Sigmoid colon (tissue), 4 donors: ENCODE data around the gene SOX14.

Experiments used
- CTCF ChIP-seq, 4 experiments: fragments of 450-650 bp in 3 of 4; fragments of 200-600 bp in 1 of 4; IDR thresholded peaks; one replicate each; pipeline ENCODE4 v1.5.1; 2016 to 2019; ENCODE audit warnings: antibody characterized with exemption in 4 of 4, mild to moderate bottlenecking in 3 of 4, moderate library complexity in 2 of 4
- EP300 ChIP-seq, 4 donors: sonication (generic); formaldehyde crosslinking; IDR thresholded peaks; one replicate each; pipeline ENCODE4 v1.6.1; 2017; ENCODE audit warnings: antibody characterized with exemption in 4 of 4
- POLR2A ChIP-seq, 2 donors: fragments of 450-650 bp; IDR thresholded peaks; one replicate each; pipeline ENCODE4 v1.6.1; 2016; ENCODE audit warnings: antibody characterized with exemption in 2 of 2, mild to moderate bottlenecking in 2 of 2, moderate library complexity in 2 of 2
- POLR2AphosphoS5 ChIP-seq, 4 donors: sonication (generic); formaldehyde crosslinking; IDR thresholded peaks; one replicate each; pipeline ENCODE4 v1.6.1; 2017; ENCODE audit warnings: antibody characterized with exemption in 4 of 4

- TF ChIP-seq CTCF (IDR thresholded peaks at IDR 0.05): no peak
- TF ChIP-seq POLR2AphosphoS5 (IDR thresholded peaks at IDR 0.05): no peak
- TF ChIP-seq POLR2A (IDR thresholded peaks at IDR 0.05): no peak
- no peak for TF ChIP-seq EP300 (IDR thresholded peaks at IDR 0.05)
Measured at GRCh38 chr3:137760341-137761098, 3.6 kb upstream of the SOX14 start.
